G401.6 (cell line): ENCODE results near the gene GNPTAB.
"Not testable (repeated sequence)": the region's sequence is repeated elsewhere in the genome, so short reads cannot be mapped to it uniquely, and the experiment has no call there.

ENCODE experiments used
- FAIRE-seq: peaks from 2 replicates; lab custom pipeline; 2012; peaks lifted over from hg19 to GRCh38; lab: Jason Lieb, UNC

Gene GNPTAB

DNA sequence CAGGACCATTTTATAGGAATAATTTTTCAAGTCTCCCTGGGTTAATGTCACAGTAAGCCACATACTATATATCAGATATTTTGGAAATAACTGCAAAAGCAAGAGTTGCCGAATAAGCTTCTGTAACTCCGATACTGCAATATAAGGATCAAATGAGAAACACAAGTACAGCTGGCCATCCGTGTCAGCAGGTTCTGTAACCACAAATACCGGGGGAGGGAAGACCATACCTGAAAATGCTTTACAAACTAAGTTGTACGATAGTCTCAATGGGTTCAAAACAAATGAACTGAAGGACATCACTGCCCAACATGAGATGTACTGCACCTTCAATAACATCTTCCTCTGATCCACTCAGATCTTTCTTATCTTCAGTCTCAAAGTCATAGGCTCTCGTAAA is 93.3 kb downstream of the GNPTAB start:
- no peak for FAIRE-seq

DNA sequence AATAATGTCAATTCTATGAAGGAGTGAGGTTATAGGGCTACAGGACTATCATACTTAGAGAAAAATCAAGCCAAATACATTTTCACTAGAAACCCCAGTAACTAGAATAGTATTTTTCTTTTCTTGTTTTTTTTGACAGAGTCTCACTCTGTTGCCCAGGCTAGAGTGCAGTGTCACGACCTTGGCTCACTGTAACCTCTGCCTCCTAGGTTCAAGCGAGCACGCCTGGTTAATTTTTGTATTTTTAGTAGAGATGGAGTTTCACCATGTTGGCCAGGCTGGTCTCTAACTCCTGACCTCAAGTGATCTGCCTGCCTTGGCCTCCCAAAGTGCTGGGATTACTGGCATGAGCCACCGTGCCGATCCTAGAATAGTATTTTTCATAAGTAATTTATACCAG is 96.3 kb downstream of the GNPTAB start:
- FAIRE-seq, result not testable (repeated sequence)

GRCh38 chr12:101733166-101733565 is 97.6 kb downstream of the GNPTAB start:
- no peak for FAIRE-seq

- no peak for FAIRE-seq
These were observed 98.4 kb downstream of the GNPTAB start for GRCh38 chr12:101732318-101732717.

DNA sequence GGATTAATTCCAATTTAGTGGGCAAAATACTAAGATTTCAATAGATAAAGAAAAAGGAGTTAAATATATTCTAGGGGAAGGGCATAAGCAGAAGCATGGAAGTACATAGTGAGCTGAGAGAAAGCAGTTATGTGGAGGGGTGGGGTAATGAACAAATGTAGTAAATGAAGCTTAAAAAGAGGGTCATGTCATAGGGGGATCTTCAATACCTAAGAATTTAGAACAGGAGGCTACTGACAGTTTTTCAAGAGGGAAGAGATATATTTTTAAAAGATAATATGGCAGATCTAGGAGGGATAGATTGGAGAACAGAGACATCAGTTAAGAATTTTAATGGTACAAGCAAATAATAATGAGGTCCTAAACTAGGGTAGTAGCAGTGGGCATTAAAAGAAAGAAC is 100.9 kb downstream of the GNPTAB start:
- FAIRE-seq, result no peak

DNA sequence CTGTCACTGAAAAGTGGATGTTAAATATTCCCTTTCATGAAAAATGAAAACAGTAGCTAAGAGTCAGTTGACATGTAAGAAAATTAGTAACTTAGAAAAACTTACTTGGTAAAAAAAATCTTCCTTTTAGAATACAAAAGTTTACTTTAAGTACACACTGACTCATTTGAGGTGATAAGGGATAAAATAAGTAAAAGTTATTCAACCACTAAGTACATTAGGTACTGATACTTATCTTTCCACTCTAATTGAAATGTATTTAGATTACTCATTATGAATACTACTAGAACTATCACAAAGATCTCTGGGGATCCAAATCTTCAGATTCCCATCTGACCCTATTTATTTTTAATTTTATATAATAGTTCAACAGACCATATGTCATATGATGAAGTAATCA is 103.7 kb downstream of the GNPTAB start:
- peak; percentile 23 for FAIRE-seq

- no peak for FAIRE-seq
These were observed 108.4 kb downstream of the GNPTAB start for GRCh38 chr12:101722392-101722791.

DNA sequence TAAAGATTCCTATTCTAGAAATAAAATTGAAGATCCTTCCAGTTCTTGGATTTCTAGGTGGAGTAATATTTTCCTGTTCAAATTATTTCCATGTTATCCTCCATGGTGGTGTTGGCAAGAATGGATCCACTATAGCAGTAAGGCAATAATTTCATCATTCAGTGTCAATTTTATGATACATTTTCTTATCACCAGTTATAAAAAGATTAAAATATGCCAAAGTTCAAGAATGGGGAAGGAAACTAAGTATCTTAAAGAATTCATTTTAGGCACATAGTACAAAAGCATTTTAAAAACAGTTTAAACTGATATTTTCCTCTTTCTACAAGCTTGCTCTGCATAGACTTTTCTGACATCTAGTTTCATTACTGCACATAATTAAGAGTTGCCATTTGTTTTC is 110.6 kb downstream of the GNPTAB start:
- no peak for FAIRE-seq

DNA sequence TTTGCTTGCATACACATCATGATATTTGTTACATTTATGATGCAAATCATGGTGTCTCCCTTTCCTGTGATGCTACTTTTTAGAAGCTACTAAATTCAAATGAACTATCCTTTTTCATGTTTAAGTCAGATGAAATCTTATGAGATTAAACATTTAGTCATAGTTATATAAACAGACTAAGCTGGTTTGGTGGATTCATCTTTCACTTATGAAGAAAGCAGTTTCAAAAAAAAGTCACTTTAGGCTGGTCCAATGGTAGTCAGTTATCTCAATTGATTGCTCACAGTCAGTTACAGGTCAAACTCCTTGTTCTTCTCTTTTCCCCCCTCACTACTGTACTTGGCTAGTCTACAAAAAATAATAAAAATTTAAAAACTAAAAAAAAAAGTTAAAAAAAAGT is 111.2 kb downstream of the GNPTAB start:
- FAIRE-seq, result no peak

- no peak for FAIRE-seq
These were observed 115.8 kb downstream of the GNPTAB start for GRCh38 chr12:101714877-101715444.

- no peak for FAIRE-seq
These were observed 116.8 kb downstream of the GNPTAB start for GRCh38 chr12:101713930-101714329.

DNA sequence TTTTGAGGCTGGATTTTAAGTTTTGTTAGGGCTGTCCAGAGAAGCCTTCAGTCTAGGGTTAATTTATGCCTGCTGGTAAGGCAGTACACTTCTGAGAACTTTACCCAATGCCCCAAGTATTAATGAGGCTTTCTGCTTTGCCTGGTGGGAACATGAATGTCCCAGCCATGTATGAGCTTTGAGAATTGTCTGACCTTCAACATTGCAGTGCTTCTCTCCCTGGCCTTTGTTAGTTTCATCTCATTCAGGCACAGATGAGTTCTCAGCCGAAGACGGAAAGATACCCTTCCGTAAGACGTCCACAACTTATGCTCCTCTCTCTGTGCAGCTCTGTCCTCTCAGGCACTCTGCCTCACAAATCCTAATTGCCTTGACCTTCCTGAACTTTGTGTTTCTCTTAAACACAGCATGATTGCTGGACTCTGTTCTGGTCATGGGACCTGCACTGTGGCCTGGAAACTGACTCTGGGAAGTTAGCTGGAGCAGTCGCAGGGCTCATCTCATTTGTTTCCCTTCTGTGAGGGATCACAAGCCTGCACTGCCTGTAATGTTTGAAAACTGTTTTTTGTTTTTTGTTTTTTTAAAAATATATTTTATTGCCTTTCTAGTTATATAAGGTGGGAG is 117.6 kb downstream of the GNPTAB start:
- no peak for FAIRE-seq

DNA sequence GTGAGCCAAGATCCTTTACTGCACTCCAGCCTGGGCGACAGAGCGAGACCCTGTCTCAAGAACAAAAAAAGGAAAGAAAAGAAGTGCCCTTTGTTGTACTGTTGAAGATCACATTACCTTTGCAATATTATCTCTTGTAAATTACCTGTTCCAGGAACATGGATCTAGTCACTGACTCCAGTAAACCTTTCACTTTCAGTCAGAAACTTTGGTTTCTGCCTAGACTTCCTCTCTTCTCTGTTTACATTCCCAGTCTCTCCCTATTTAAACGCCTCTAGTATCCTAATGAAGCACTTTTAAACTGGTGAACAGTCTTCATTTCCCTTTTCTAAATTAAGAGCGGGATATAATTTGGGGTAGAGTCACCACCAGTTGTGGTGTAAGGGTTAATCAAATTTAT is 120.5 kb downstream of the GNPTAB start:
- no peak for FAIRE-seq

DNA sequence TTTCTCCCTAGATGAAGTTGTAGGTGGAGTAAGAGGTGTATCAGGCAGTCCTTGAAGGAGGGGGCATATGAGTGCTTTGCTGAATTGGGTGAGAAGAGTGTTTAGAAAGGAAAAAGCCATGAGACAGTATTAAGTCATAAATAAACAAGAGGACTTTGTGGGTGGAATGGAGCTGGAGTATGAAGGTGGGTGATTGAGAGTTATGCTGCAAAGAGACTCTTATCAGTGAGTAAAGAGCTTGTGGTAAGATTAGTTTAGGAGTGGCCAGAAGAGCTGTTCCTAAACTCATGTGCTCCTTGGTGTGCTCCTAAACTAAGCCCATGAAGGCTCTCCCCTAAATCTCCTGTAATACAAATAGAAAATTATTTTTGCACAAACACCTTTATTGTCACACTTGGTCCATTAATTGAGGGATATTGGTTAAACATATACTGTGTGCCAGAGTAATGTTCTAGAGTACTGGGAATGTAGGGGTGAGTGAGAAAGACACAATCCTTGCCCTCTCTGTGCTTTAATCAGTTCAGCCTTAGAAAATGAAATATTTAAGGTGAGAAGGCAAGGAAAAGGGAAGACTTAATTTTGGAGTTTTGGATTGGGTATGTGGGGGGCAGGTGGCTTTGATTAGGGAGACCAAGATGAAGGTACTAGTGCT is 123.5 kb downstream of the GNPTAB start:
- no peak for FAIRE-seq

GRCh38 chr12:101706403-101706802 is 124.4 kb downstream of the GNPTAB start:
- no peak for FAIRE-seq

- no peak for FAIRE-seq
These were observed 127.3 kb downstream of the GNPTAB start for GRCh38 chr12:101703487-101703886.

DNA sequence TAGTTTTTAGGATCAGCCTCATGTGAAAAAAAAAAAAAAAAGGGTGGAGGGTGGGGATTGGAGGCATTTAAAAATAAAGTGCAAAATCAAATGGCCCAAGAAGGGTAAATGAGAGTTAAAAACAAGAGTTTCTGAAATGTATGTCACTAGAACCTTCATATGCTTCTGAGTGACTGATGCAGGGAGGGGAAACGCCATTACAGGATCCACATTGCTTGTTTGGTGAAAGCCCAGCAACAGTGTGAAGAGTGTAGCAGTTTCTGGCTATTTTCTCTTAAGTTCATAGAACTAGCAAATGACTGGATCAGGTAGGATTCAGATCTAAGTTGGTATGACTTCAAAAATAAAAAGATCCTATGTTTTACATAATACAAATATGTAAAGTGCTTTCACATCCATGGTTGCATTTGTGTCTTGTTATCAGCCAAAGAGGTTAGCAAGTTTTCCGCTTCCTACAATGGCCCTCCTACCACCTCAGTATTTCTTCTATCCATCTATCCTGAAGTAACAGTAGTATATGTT is 130.4 kb downstream of the GNPTAB start:
- no peak for FAIRE-seq

DNA sequence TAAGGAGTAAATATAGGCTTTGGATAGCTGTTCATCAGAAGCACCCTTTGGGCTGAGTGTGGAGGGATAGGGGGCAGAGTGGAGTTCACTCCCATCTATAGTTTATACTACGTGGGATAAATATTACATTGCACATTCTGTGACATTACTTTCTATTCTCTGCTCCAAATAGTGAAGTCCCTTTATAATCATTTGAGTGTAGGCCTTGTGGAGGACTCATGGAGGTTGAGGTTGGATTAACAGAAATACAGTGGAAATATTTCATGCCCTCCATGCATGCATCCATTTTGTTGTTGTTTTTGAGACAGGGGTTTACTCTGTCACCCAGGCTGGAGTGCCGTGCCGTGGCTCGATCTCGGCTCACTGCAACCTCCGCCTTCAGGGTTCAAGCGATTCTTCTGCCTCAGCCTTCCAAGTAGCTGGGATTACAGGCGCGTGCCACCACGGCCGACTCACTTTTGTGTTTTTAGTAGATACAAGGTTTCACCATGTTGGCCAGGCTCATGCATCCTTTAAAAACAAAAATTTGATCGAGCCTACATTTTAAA is 131.9 kb downstream of the GNPTAB start:
- peak; percentile 13 for FAIRE-seq

- no peak for FAIRE-seq
These were observed 132.6 kb downstream of the GNPTAB start for GRCh38 chr12:101697930-101698799.

- no peak for FAIRE-seq
These were observed 133.4 kb downstream of the GNPTAB start, which contains the start of gene CHPT1 for GRCh38 chr12:101697197-101697929. CHPT1 (plus strand) TSS chr12:101697640; CDS start chr12:101697862, 222 bp downstream.
